A549 (cell line): ENCODE results near the gene DAB2IP. TPM values are rescaled to one million over a fixed set of nuclear protein-coding genes. Genes with fewer than 3 reads are reported as not detected.

Experiments
- ATAC-seq, 2 experiments: fragments of 200-7000 bp in 1 of 2; fragments of >200 bp in 1 of 2; cut with Nextera tagmentation in 1 of 2; cut with Tn5 transposase in 1 of 2; 3 replicates each; pipeline versions ENCODE4 v1.8.0 to v1.9.1; 2018 to 2020; ENCODE audit warnings: mild to moderate bottlenecking in 1 of 2, moderate library complexity in 1 of 2
- CTCF ChIA-PET: fragments of 300-600 bp; sonication (Branson Sonifier 250); formaldehyde crosslinking; extraction: SDS; loops from one replicate; lab custom pipeline; 2021; ENCODE audit warnings: antibody characterized with exemption, inconsistent platforms; lab: Yijun Ruan, JAX
- POLR2A ChIA-PET: fragments of 350-600 bp; formaldehyde crosslinking; extraction: SDS; loops from one replicate; lab custom pipeline; 2021; ENCODE audit warnings: antibody characterized with exemption, inconsistent platforms; lab: Yijun Ruan, JAX
- DNase-seq, 2 experiments: peaks; one replicate each; pipeline versions ENCODE4 v3.0.0 to v3.0.0-alpha.2; 2011 to 2016; ENCODE audit warnings: low read depth in 1 of 2, low spot score in 1 of 2
- FAIRE-seq: peaks from 2 replicates; lab custom pipeline; 2011; peaks lifted over from hg19 to GRCh38; lab: Jason Lieb, UNC
- H3K27ac ChIP-seq, 2 experiments: fragments of >200 bp; sonication (Bioruptor Twin); formaldehyde crosslinking; 3 replicates each; pipeline ENCODE4 v1.5.1; 2016 to 2017
- H3K4me1 ChIP-seq: fragments of >200 bp; sonication (Bioruptor Twin); formaldehyde crosslinking; 3 replicates; pipeline ENCODE4 v1.6.1; 2016
- H3K4me2 ChIP-seq: fragments of >200 bp; sonication (Bioruptor Twin); formaldehyde crosslinking; 3 replicates; pipeline ENCODE4 v1.6.1; 2016
- H3K4me3 ChIP-seq: fragments of >200 bp; sonication (Bioruptor Twin); formaldehyde crosslinking; 3 replicates; pipeline ENCODE4 v1.5.1; 2016
- H3K9me3 ChIP-seq: fragments of >200 bp; sonication (Bioruptor Twin); formaldehyde crosslinking; 3 replicates; pipeline ENCODE4 v1.6.1; 2016
- BCL3 ChIP-seq: fragments of >200 bp; sonication (Bioruptor Twin); formaldehyde crosslinking; IDR thresholded peaks from 3 replicates; pipeline ENCODE4 v1.6.1; 2016
- BHLHE40 ChIP-seq: IDR thresholded peaks from 2 replicates; pipeline ENCODE4 v1.6.1; 2012; ENCODE audit warnings: low read depth, low read length, inconsistent platforms
- CTCF ChIP-seq: fragments of >200 bp; sonication (Bioruptor Twin); formaldehyde crosslinking; IDR thresholded peaks from 3 replicates; pipeline ENCODE4 v1.5.1; 2016
- KDM5A ChIP-seq: fragments of 200-600 bp; sonication (generic); IDR thresholded peaks from 2 replicates; pipeline ENCODE4 v1.6.1; 2016; ENCODE audit warnings: antibody characterized with exemption, mild to moderate bottlenecking
- RARB ChIP-seq: fragments of 250-450 bp; sonication (Bioruptor Pico); IDR thresholded peaks from 2 replicates; pipeline ENCODE4 v1.8.0; 2021; ENCODE audit warnings: mild to moderate bottlenecking, moderate library complexity
- TFCP2L1 ChIP-seq: fragments of 250-450 bp; sonication (Bioruptor Pico); IDR thresholded peaks from 2 replicates; pipeline ENCODE4 v1.5.0; 2021; ENCODE audit warnings: mild to moderate bottlenecking
- USF2 ChIP-seq: fragments of 450-650 bp; IDR thresholded peaks from 2 replicates; pipeline ENCODE4 v1.6.1; 2014; ENCODE audit warnings: antibody characterized with exemption
- WGBS: methylation state at CpG from one replicate; pipeline ENCODE4 v1.1.6; 2017; ENCODE audit errors: missing lambda C conversion rate; 5-methylcytosine and 5-hydroxymethylcytosine counted together
- polyA plus RNA-seq, 4 experiments: library from polyadenylated mRNA; depleted of rRNA in 3 of 4; stranded (reverse); fragments of >200 nt; fragmentation: RNase III in 1 of 4; extraction: RNeasy Plus Mini Kit Qiagen cat#74134 plus additional on column Dnase treatment in 1 of 4; gene quantifications; 2 replicates in 3 of 4; 3 replicates in 1 of 4; pipeline ENCODE4 v1.2.3, GENCODE V29; 2011 to 2017

DAB2IP gene
- polyA plus RNA-seq, 2 of the 4 experiments (the other 2 are of a cell fraction): 9.7 to 13.9 TPM

GRCh38 chr9:121783521-121784507, 132.4 kb downstream of the DAB2IP start (continued):
- TF ChIP-seq BCL3: no peak
- no peak for TF ChIP-seq BHLHE40
- no peak for TF ChIP-seq USF2
- no peak for TF ChIP-seq TFCP2L1 (CRISPR knock-in tag)

- no peak overlapping the region for H3K4me3 ChIP-seq
- POLR2A ChIA-PET: no interaction called here
Measured at GRCh38 chr9:121784731-121785411, 133.4 kb downstream of the DAB2IP start.

GRCh38 chr9:121785673-121786542, 134.5 kb downstream of the DAB2IP start:
- ATAC-seq: peak in 1 of 2 experiments; percentile 31; a peak in 3 of 6 replicates
- no peak overlapping the region for H3K4me3 ChIP-seq
- H3K4me1 ChIP-seq: no peaks in the 10 kb centered on the region
- FAIRE-seq: no peak
- WGBS: 77% methylated on average over 10 of the region's 11 CpGs
- no peak overlapping the region for H3K27ac ChIP-seq
- no peak overlapping the region for H3K4me2 ChIP-seq
- ChIA-PET CTCF (interaction anchor here (0.6 to 1.5 kb wide), 5 partner anchors 10 to 114 kb away, joined by 3 to 4 read pairs (median 3); no protein-coding TSS in a partner anchor), POLR2A (no interaction called here)
- no peak for DNase-seq
- TF ChIP-seq KDM5A: no peak
- TF ChIP-seq CTCF: no peak
- H3K9me3 ChIP-seq: no peaks in the 10 kb centered on the region

More at GRCh38 chr9:121784731-121785411, 133.4 kb downstream of the DAB2IP start:
- H3K4me2 ChIP-seq: no peak overlapping the region
- no peak for DNase-seq
- no peak for FAIRE-seq
- 87% methylated on average over 17 of the region's 17 CpGs for WGBS
- peak in 1 of 2 experiments; percentile 42; a peak in 2 of 6 replicates for ATAC-seq
- CTCF ChIA-PET: no interaction called here
- no peaks in the 10 kb centered on the region for H3K9me3 ChIP-seq
- no peaks in the 10 kb centered on the region for H3K4me1 ChIP-seq
- no peak overlapping the region for H3K27ac ChIP-seq
- TF ChIP-seq CTCF (no peak), RARB (CRISPR knock-in tag) (no peak)
- TF ChIP-seq, all 56 proteins: peak for 0
